PC-3 (cell line): ENCODE measurements around the gene ZFYVE27. TPM values are rescaled to one million over a fixed set of nuclear protein-coding genes. Genes with fewer than 3 reads are reported as not detected.

Source experiments
- ATAC-seq: fragments of 200-7000 bp; cut with Tn5 transposase; 2 replicates; pipeline ENCODE4 v1.9.1; 2020; ENCODE audit warnings: mild to moderate bottlenecking, moderate library complexity
- BruUV-seq: library from RNA; stranded (reverse); fragments of 400-500 nt; replicated peaks from 2 replicates; lab custom pipeline; 2021; lab: Mats Ljungman, UMichigan
- CTCF ChIA-PET: fragments of 300-600 bp; sonication (Branson Sonifier 250); formaldehyde crosslinking; loops from one replicate; lab custom pipeline; 2022; ENCODE audit warnings: antibody characterized with exemption; lab: Charles Lee
- POLR2A ChIA-PET: fragments of 300-600 bp; sonication (Branson Sonifier 250); formaldehyde crosslinking; loops from one replicate; lab custom pipeline; 2022; ENCODE audit warnings: antibody characterized with exemption; ENCODE audit not compliant: unreplicated experiment; lab: Charles Lee
- DNase-seq: peaks from one replicate; pipeline ENCODE4 v3.0.0-alpha.2; 2015
- H2AFZ ChIP-seq: fragments of 300-600 bp; sonication (generic); 2 replicates; pipeline ENCODE4 v1.6.0; 2016; ENCODE audit warnings: antibody characterized with exemption, low read length
- H3F3A ChIP-seq: fragments of 300-600 bp; sonication (generic); one replicate; pipeline ENCODE4 v1.6.0; 2017; ENCODE audit warnings: antibody characterized with exemption, low read length, control low read depth, mild to moderate bottlenecking; ENCODE audit not compliant: unreplicated experiment
- H3K27ac ChIP-seq: fragments of 300-600 bp; sonication (generic); 2 replicates; pipeline ENCODE4 v1.5.1; 2016; ENCODE audit warnings: mild to moderate bottlenecking, low read length
- H3K27me3 ChIP-seq: fragments of 300-600 bp; sonication (generic); 2 replicates; pipeline ENCODE4 v1.6.1; 2016; ENCODE audit warnings: low read length, mixed read lengths
- H3K36me3 ChIP-seq: fragments of 300-600 bp; sonication (generic); 2 replicates; pipeline ENCODE4 v1.6.1; 2016; ENCODE audit warnings: low read depth, mixed run types, low read length, mixed read lengths
- H3K4me1 ChIP-seq: fragments of 300-600 bp; sonication (generic); 2 replicates; pipeline ENCODE4 v1.5.1; 2016; ENCODE audit warnings: low read length; ENCODE audit not compliant: insufficient read depth
- H3K4me2 ChIP-seq: fragments of 300-600 bp; sonication (generic); 2 replicates; pipeline ENCODE4 v1.6.0; 2016; ENCODE audit warnings: low read length
- H3K4me3 ChIP-seq: fragments of 300-600 bp; sonication (generic); 2 replicates; pipeline ENCODE4 v1.5.1; 2016; ENCODE audit warnings: mild to moderate bottlenecking, low read length, mixed read lengths
- H3K79me2 ChIP-seq: fragments of 300-600 bp; sonication (generic); 2 replicates; pipeline ENCODE4 v1.6.1; 2017; ENCODE audit warnings: low read length, mixed read lengths
- H3K9ac ChIP-seq: fragments of 300-600 bp; sonication (generic); 2 replicates; pipeline ENCODE4 v1.6.0; 2016; ENCODE audit warnings: mild to moderate bottlenecking, low read length
- H3K9me2 ChIP-seq: fragments of 300-600 bp; sonication (generic); replicated peaks from 2 replicates; pipeline ENCODE4 v1.6.1; 2016; ENCODE audit warnings: mixed run types, low read length, mixed read lengths
- H3K9me3 ChIP-seq: fragments of 300-600 bp; sonication (generic); 2 replicates; pipeline ENCODE4 v1.6.1; 2016; ENCODE audit warnings: low read length, mixed read lengths
- H4K20me1 ChIP-seq: fragments of 300-600 bp; sonication (generic); 2 replicates; pipeline ENCODE4 v1.6.1; 2016; ENCODE audit warnings: low read length, mixed read lengths
- CTCF ChIP-seq: fragments of 300-600 bp; sonication (generic); conservative IDR thresholded peaks from 2 replicates; pipeline ENCODE4 v1.5.1; 2017; ENCODE audit warnings: antibody characterized with exemption, low read depth, mild to moderate bottlenecking, low read length
- EZH2 ChIP-seq: fragments of 300-600 bp; sonication (generic); IDR thresholded peaks from one replicate; pipeline ENCODE4 v1.6.1; 2017; ENCODE audit warnings: antibody characterized with exemption, mild to moderate bottlenecking, low read length; ENCODE audit not compliant: unreplicated experiment
- EZH2phosphoT487 ChIP-seq: fragments of 300-600 bp; sonication (generic); IDR thresholded peaks from 2 replicates; pipeline ENCODE4 v1.6.1; 2018; ENCODE audit warnings: mild to moderate bottlenecking, antibody characterized with exemption, low read length, borderline replicate concordance
- intact Hi-C: fragments of 100-400 bp; cut with micrococcal nuclease; formaldehyde crosslinking; loops from 2 replicates; pipeline ENCODE4 v1.9.0; 2023
- total RNA-seq: library from RNA; depleted of rRNA; stranded (reverse); fragments of >200 nt; gene quantifications from 2 replicates; pipeline ENCODE4 v1.2.3, GENCODE V29; 2014

Gene ZFYVE27
- total RNA-seq, 1 experiment from 2014 or later = 13.1 TPM

- BruUV-seq = no TSS peak
- intact Hi-C loops = no loop called here
- no peaks in the 10 kb centered on the region for H3K27me3 ChIP-seq
Measured at GRCh38 chr10:97762056-97762455, 25.1 kb downstream of the ZFYVE27 start.

GRCh38 chr10:97762816-97763215 is 25.9 kb downstream of the ZFYVE27 start:
- Histone ChIP-seq H3K9me3 (no peaks in the 10 kb centered on the region), H3K4me1 (no peaks in the 10 kb centered on the region), H3K79me2 (no peaks in the 10 kb centered on the region), H3K4me3 (no peak overlapping the region), H3K4me2 (no peak overlapping the region), H3F3A (no peaks in the 10 kb centered on the region), H2AFZ (no peak overlapping the region), H3K27me3 (no peaks in the 10 kb centered on the region), H3K9ac (no peak overlapping the region), H3K27ac (no peak overlapping the region), H3K36me3 (peaks cover 7% of the 10 kb centered on the region; the same call in 1 of the 2 replicates), H4K20me1 (no peaks in the 10 kb centered on the region), H3K9me2 (no peaks in the 10 kb centered on the region)
- ChIA-PET CTCF (no interaction called here), POLR2A (interaction anchor here (0.6 kb wide), 1 partner anchor 120 kb away, joined by 3 read pairs; no protein-coding TSS in a partner anchor)
- intact Hi-C loops = no loop called here
- TF ChIP-seq EZH2phosphoT487 (no peak), CTCF (no peak), EZH2 (no peak)
- BruUV-seq = no TSS peak
- DNase-seq (no peak), ATAC-seq (no peak)

More at GRCh38 chr10:97762056-97762455, 25.1 kb downstream of the ZFYVE27 start:
- Histone ChIP-seq H3K9me2 (no peaks in the 10 kb centered on the region), H2AFZ (no peak overlapping the region), H3K4me3 (no peak overlapping the region), H3K36me3 (peaks cover 7% of the 10 kb centered on the region; the same call in 1 of the 2 replicates), H3K79me2 (no peaks in the 10 kb centered on the region), H3F3A (no peaks in the 10 kb centered on the region), H4K20me1 (no peaks in the 10 kb centered on the region), H3K9ac (no peak overlapping the region), H3K9me3 (no peaks in the 10 kb centered on the region), H3K4me1 (no peaks in the 10 kb centered on the region), H3K4me2 (no peak overlapping the region), H3K27ac (no peak overlapping the region)
- ATAC-seq (no peak), DNase-seq (no peak)
- TF ChIP-seq CTCF (no peak), EZH2phosphoT487 (no peak), EZH2 (no peak)
- ChIA-PET POLR2A (no interaction called here), CTCF (no interaction called here)

GRCh38 chr10:97763411-97763810 is 26.5 kb downstream of the ZFYVE27 start:
- no peak overlapping the region for H3K27ac ChIP-seq
- CTCF ChIA-PET = no interaction called here
- H3K9me2 ChIP-seq = no peaks in the 10 kb centered on the region
- H3K79me2 ChIP-seq = no peaks in the 10 kb centered on the region
- H3K4me2 ChIP-seq = no peak overlapping the region
- DNase-seq = no peak
- ATAC-seq = no peak
- H3K36me3 ChIP-seq = peaks cover 7% of the 10 kb centered on the region; the same call in 1 of the 2 replicates
- no peaks in the 10 kb centered on the region for H4K20me1 ChIP-seq
- intact Hi-C loops = no loop called here
- no peak overlapping the region for H3K9ac ChIP-seq
- POLR2A ChIA-PET = no interaction called here
- no TSS peak for BruUV-seq
- no peak overlapping the region for H2AFZ ChIP-seq
- H3K4me1 ChIP-seq = no peaks in the 10 kb centered on the region
- H3K4me3 ChIP-seq = no peak overlapping the region
- H3K9me3 ChIP-seq = no peaks in the 10 kb centered on the region
- no peaks in the 10 kb centered on the region for H3F3A ChIP-seq
- TF ChIP-seq CTCF = no peak
- no peak for TF ChIP-seq EZH2
- TF ChIP-seq EZH2phosphoT487 = no peak
- H3K27me3 ChIP-seq = no peaks in the 10 kb centered on the region
